Measurements from ENCODE around the gene PNKD. TPM values are rescaled to one million over a fixed set of nuclear protein-coding genes. Genes with fewer than 3 reads are reported as not detected.

PNKD gene
- total RNA-seq, 1 experiment from 2014 or later, result 49.8 TPM

DNA sequence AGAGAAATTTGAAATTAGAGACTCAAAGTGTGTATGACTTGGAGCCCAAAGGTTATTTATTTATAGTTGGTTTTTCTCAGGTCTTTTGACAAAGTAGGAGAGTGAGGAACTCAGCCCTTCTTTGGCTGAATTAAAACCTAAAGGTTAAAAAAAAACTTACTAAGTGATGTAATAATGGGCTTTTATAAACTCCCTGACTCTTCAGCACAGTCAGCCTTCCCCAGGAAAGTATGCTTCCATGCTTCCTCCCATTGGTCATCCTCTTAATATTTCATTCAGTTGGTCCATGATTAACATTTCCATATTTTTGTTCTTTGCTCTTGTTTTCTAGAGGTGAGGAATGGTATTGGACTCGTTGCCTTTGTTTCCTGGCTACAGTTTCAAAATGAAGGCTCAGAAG, 46.1 kb upstream of the PNKD start:
- POLR2A ChIA-PET, result no interaction called here
- H3K27me3 Mint-ChIP-seq (ENCODE audit: low read depth), result no peaks in the 10 kb centered on the region
- H3K4me3 Mint-ChIP-seq, result no peak overlapping the region
- 0 out of 2 replicates have a peak overlapping the region, but pooled peaks have one; percentile 32 for H3K27ac Mint-ChIP-seq
- H3K9me3 Mint-ChIP-seq, result no peaks in the 10 kb centered on the region
- ATAC-seq, result no peak
- H3K36me3 Mint-ChIP-seq, result peaks cover 52% of the 10 kb centered on the region
- CTCF ChIA-PET, result no interaction called here
- no peak for TF ChIP-seq TEAD1 (CRISPR knock-in tag; IDR thresholded peaks at IDR 0.05)
- TF ChIP-seq ELF4 (CRISPR knock-in tag; IDR thresholded peaks at IDR 0.05; ENCODE audit: low read depth), result no peak
- no peak for TF ChIP-seq GRHL2 (CRISPR knock-in tag; IDR thresholded peaks at IDR 0.05; ENCODE audit: insufficient replicate concordance, severe bottlenecking)
- no peak for TF ChIP-seq ZBTB43 (CRISPR knock-in tag; IDR thresholded peaks at IDR 0.05)
- TF ChIP-seq NR1H2 (CRISPR knock-in tag; IDR thresholded peaks at IDR 0.05), result no peak
- TF ChIP-seq ATF3 (CRISPR knock-in tag; conservative IDR thresholded peaks at IDR 0.05), result no peak
- no peak for TF ChIP-seq CREM (CRISPR knock-in tag; IDR thresholded peaks at IDR 0.05)
- H3K4me1 Mint-ChIP-seq, result peaks cover 14% of the 10 kb centered on the region
- DNase-seq (ENCODE audit: low spot score), result no peak

DNA sequence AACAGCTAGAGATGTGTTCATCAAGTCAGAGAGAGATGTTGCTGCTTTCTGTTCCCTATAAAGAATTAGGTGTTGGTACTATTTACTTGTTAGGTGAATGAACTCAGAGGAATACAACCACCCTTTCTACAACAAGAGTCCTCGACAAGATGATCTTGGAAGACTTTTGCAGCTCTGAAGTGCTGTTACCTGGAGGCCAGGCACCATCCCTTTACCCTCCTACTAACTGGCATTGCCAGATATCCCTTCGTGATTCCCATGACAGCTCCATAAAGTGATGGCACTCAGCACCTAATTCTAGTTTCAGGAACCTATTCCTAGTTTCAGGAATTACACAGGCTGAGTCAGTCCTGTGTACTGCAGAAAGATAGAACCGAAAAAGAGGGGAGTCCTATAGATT, 43.4 kb upstream of the PNKD start:
- TF ChIP-seq SMAD4 (CRISPR knock-in tag; IDR thresholded peaks at IDR 0.05) (no peak), E2F4 (CRISPR knock-in tag; IDR thresholded peaks at IDR 0.05; ENCODE audit: borderline replicate concordance, low read depth) (no peak), RORB (CRISPR knock-in tag; IDR thresholded peaks at IDR 0.05) (no peak), SOX15 (CRISPR knock-in tag; IDR thresholded peaks at IDR 0.05) (no peak), ZNF232 (CRISPR knock-in tag; IDR thresholded peaks at IDR 0.05) (no peak), SP1 (CRISPR knock-in tag; conservative IDR thresholded peaks at IDR 0.05) (no peak), NR1H2 (CRISPR knock-in tag; IDR thresholded peaks at IDR 0.05) (no peak), ERG (CRISPR knock-in tag; IDR thresholded peaks at IDR 0.05) (no peak), PRRX2 (CRISPR knock-in tag; IDR thresholded peaks at IDR 0.05) (no peak), ZBTB43 (CRISPR knock-in tag; IDR thresholded peaks at IDR 0.05) (no peak), ETV6 (CRISPR knock-in tag; IDR thresholded peaks at IDR 0.05) (no peak), CREM (CRISPR knock-in tag; IDR thresholded peaks at IDR 0.05) (no peak)
- TF ChIP-seq, protein P1, sequence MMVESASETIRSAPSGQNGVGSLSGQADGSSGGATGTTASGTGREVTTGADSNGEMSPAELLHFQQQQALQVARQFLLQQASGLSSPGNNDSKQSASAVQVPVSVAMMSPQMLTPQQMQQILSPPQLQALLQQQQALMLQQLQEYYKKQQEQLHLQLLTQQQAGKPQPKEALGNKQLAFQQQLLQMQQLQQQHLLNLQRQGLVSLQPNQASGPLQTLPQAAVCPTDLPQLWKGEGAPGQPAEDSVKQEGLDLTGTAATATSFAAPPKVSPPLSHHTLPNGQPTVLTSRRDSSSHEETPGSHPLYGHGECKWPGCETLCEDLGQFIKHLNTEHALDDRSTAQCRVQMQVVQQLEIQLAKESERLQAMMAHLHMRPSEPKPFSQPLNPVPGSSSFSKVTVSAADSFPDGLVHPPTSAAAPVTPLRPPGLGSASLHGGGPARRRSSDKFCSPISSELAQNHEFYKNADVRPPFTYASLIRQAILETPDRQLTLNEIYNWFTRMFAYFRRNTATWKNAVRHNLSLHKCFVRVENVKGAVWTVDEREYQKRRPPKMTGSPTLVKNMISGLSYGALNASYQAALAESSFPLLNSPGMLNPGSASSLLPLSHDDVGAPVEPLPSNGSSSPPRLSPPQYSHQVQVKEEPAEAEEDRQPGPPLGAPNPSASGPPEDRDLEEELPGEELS (CRISPR knock-in tag; IDR thresholded peaks at IDR 0.05), result no peak
- TF ChIP-seq, protein P2, sequence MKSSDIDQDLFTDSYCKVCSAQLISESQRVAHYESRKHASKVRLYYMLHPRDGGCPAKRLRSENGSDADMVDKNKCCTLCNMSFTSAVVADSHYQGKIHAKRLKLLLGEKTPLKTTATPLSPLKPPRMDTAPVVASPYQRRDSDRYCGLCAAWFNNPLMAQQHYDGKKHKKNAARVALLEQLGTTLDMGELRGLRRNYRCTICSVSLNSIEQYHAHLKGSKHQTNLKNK (CRISPR knock-in tag; IDR thresholded peaks at IDR 0.05), result no peak
- TF ChIP-seq, protein P3, sequence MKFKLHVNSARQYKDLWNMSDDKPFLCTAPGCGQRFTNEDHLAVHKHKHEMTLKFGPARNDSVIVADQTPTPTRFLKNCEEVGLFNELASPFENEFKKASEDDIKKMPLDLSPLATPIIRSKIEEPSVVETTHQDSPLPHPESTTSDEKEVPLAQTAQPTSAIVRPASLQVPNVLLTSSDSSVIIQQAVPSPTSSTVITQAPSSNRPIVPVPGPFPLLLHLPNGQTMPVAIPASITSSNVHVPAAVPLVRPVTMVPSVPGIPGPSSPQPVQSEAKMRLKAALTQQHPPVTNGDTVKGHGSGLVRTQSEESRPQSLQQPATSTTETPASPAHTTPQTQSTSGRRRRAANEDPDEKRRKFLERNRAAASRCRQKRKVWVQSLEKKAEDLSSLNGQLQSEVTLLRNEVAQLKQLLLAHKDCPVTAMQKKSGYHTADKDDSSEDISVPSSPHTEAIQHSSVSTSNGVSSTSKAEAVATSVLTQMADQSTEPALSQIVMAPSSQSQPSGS (CRISPR knock-in tag; IDR thresholded peaks at IDR 0.05; ENCODE audit: borderline replicate concordance, low read depth), result no peak
- TF ChIP-seq, protein P4, sequence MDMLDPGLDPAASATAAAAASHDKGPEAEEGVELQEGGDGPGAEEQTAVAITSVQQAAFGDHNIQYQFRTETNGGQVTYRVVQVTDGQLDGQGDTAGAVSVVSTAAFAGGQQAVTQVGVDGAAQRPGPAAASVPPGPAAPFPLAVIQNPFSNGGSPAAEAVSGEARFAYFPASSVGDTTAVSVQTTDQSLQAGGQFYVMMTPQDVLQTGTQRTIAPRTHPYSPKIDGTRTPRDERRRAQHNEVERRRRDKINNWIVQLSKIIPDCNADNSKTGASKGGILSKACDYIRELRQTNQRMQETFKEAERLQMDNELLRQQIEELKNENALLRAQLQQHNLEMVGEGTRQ (CRISPR knock-in tag; IDR thresholded peaks at IDR 0.05), result no peak
- H3K9me3 Mint-ChIP-seq, result peaks cover 7% of the 10 kb centered on the region
- H3K4me3 Mint-ChIP-seq, result no peak overlapping the region
- ATAC-seq (no peak), DNase-seq (ENCODE audit: low spot score) (no peak)
- no peaks in the 10 kb centered on the region for H3K4me1 Mint-ChIP-seq
- H3K36me3 Mint-ChIP-seq, result peaks cover 59% of the 10 kb centered on the region
- ChIA-PET POLR2A (interaction anchor here (0.6 to 0.7 kb wide), 5 partner anchors 10 to 64 kb away, joined by 3 to 6 read pairs (median 4); no protein-coding TSS in a partner anchor), CTCF (interaction anchor here (1.5 kb wide), 1 partner anchor 169 kb away, joined by 3 read pairs; no protein-coding TSS in a partner anchor)
- H3K27me3 Mint-ChIP-seq (ENCODE audit: low read depth), result no peaks in the 10 kb centered on the region
- H3K27ac Mint-ChIP-seq, result no peak overlapping the region

All from WTC11 (cell line).